Peyer's patch (tissue), 4 donors: Measurements from ENCODE around the gene ERC2.

Experiments used
- CTCF ChIP-seq, 6 experiments: fragments of 450-650 bp in 4 of 6; fragments of 200-600 bp in 2 of 6; sonication (generic) in 1 of 6; IDR thresholded peaks; one replicate each; pipeline ENCODE4 v1.5.1; 2017 to 2019; ENCODE audit warnings: antibody characterized with exemption in 6 of 6, mild to moderate bottlenecking in 3 of 6, moderate library complexity in 1 of 6
- POLR2A ChIP-seq, 2 donors: fragments of 450-650 bp; IDR thresholded peaks; one replicate each; pipeline ENCODE4 v1.5.1; 2017; ENCODE audit warnings: antibody characterized with exemption in 2 of 2, mild to moderate bottlenecking in 2 of 2, moderate library complexity in 2 of 2

- TF ChIP-seq CTCF (IDR thresholded peaks at IDR 0.05) (no peak), POLR2A (IDR thresholded peaks at IDR 0.05) (no peak)
Measured at GRCh38 chr3:55615039-55615693, 853.1 kb downstream of the ERC2 start.
